CD4-positive, alpha-beta T cell treated with Interleukin-2 at 100 ng/mL for 4 hours (primary cell): ENCODE measurements around the gene RALGPS2.

ENCODE experiments used
- DNase-seq: peaks from one replicate; pipeline ENCODE4 v3.0.0-alpha.2; 2020; ENCODE audit warnings: low spot score

Gene RALGPS2, protein sequence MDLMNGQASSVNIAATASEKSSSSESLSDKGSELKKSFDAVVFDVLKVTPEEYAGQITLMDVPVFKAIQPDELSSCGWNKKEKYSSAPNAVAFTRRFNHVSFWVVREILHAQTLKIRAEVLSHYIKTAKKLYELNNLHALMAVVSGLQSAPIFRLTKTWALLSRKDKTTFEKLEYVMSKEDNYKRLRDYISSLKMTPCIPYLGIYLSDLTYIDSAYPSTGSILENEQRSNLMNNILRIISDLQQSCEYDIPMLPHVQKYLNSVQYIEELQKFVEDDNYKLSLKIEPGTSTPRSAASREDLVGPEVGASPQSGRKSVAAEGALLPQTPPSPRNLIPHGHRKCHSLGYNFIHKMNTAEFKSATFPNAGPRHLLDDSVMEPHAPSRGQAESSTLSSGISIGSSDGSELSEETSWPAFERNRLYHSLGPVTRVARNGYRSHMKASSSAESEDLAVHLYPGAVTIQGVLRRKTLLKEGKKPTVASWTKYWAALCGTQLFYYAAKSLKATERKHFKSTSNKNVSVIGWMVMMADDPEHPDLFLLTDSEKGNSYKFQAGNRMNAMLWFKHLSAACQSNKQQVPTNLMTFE

DNA sequence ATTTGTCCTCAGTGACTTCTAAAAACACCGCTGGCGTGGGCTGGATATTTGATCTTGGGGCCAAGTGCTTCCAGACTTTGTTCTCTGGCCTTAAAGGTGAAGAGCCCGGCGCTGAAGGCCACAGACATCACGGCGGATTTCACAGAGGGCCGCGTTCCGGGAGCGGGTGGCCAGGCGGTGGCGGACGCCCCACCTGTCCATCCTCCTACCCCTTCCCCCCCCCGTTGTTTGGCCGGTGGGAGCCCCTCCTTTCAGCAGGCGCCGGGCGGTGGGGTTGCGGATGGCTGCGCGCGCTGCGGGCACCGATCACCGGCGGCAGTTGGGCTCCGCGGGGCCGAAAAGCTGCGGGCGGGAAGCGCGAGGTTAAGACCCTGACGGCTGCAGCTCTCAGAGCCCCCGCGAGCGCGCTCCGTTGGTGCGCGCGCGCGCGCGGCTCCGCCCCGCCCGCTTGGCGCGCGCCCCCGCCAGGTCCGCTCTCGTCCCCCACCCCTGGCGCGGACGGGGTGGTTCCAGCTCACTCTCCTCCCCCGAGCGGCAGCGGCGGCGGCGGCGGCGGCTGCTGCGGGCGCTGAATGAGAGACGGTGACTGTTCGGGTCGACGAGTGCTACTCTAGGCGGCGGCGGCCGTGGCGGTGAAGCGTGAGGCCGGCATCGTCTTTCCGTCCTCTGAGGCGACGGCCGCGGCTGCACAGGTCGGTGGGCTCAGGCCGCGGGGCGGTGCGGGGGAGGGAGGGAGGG lies at the start of gene RALGPS2:
Gene RALGPS2, plus strand, starts transcription at position 517 of the 738 bp plus-strand sequence. CDS start 51,521 bp downstream, outside the sequence.
- DNase-seq = peak; percentile 56

DNA sequence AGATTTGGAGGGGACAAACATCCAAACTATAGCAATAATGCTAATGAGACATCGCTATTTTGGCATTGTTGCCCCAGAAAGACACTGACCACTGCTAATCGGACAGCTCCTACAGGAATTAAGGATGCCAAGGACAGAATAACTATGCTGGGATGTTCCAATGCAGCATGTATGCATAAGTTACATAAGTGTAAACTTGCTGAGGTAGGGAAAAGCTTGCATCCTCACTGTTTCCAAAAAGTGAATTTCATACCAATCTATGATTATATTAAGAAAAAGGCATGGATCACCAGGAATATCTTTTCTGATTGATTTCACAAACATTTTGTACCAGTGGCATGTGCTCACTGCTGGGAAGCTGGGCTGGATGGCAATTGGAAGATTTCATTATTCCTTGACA lies 45.8 kb upstream of the RALGPS2 start:
- DNase-seq = no peak

DNA sequence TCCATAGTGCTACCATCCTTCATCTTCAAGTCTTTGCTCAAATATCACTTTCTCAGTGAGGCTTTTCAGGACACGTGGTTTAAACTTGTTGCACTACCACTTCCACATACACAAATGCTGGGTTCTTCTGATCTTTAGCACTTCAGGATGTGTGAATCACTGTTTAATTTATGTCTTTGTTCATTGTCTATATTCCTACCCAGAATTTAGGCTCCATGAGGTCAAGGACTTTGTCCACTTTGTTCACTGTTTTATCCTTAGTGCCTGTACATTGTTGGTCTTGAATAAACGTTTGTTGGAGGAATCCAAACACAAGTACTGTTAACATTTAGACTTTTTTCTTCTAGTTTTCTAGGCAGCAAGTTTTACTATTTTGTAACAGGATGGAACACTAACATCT lies 42.6 kb upstream of the RALGPS2 start:
- DNase-seq = no peak

DNA sequence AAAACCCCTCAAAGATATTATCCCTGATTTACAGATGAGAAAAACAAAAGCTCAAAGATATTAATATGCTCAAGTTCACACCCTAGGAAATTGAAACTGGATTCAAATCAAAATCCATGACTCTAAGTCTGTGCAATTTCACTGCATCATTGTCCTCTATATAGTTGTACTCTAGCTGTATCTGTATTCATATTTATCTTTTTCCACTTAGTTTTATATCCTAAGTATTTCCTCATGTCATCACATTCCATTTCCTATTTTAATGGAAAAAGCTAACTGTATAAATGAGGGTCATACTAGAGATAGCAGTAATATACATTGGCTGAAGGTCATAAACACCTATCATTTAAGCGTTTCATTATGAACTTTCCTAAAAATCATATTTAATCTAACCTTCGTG lies 42.2 kb upstream of the RALGPS2 start:
- no peak for DNase-seq

DNA sequence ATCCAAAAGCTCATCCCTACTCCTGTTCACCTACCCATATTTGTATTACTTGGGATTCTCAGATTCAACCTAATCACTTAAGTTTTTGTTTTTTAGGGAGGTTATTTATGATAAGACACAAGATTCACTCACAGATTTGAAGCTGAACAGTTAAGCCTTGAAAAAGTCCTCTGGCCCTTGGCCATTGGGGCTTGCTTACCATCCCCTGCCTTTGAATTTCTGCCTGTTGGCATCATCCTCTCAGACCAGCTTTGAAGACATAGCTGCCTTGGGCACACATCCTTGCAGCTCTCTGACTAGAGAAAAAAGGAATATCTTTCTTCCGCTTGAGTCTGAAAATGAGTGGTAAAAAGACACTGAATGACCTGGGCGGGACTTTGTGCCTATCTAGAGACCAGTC lies 41.8 kb upstream of the RALGPS2 start:
- DNase-seq = no peak

DNA sequence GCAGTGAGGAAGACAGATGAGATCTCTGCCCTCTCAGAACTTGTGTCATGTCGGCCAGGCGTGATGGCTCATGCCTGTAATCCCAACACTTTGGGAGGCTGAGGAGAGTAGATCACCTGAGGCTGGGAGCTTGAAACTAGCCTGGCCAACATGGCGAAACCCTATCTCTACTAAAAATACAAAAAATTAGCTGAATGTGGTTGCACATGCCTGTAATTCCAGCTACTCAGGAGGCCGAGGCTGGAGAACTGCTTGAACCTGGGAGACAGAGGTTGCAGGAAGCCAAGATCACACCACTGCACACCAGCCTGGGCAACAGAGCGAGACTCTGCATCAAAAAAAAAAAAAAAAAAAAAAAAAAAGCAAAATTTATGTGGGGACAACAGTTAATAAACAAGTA lies 40.9 kb upstream of the RALGPS2 start:
- DNase-seq = no peak

DNA sequence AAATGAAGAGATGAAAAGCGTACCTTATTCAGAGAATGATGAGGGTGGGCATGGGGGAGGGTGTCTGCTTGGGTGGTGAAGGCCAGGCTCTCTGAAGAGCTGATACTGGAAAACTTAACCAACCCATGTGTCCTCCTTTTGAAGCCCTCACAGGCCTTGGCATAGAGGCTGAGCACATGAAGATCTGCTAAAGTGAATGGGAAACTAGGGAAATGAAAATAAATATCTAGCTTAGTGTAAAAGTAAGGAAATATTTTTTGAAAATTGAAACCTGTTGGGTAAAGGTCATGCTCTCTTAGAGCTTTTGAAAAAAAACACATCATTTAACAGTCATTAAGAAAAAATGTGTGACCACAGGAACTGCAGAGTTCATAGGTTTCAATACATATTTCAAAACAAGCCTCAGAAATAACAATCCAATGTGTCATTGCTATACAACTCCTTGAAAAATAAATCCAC lies 40.5 kb upstream of the RALGPS2 start:
- no peak for DNase-seq

DNA sequence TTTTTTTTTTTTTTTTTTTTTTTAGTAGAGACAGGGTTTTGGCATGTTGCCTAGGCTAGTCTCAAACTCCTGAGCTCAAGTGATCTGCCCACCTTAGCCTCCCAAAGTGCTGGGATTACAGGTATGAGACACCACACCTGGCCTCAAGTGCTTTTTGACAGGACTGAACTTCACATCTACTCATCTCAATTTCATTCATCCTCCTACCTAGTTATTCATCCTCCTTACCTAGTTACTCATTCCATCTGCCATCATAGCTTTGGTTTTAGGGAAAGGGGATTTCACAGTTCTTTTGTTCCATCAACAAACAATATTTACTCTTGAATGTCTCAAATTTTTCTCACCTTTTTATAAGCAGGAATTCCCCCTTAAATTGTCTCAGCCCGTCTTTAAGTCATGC lies 38.6 kb upstream of the RALGPS2 start:
- no peak for DNase-seq

DNA sequence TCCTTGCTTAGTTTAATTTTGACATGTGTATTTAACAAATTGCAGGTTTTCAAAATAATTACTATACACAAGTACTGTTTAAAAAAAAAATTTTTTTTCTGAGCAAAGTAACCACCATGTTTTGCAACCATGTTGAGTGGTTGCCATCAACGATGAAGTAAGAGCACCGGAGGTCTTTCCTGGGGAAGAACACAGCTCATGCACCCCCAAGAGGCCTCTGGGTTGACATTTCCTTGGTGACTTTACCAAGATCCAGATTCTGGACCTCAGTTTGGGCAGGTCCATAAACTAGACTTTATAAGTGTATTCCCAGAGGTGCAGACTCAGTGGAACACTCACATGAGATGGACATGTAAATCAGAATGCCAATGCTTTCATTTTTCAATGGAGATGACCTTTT lies 36.8 kb upstream of the RALGPS2 start:
- no peak for DNase-seq

DNA sequence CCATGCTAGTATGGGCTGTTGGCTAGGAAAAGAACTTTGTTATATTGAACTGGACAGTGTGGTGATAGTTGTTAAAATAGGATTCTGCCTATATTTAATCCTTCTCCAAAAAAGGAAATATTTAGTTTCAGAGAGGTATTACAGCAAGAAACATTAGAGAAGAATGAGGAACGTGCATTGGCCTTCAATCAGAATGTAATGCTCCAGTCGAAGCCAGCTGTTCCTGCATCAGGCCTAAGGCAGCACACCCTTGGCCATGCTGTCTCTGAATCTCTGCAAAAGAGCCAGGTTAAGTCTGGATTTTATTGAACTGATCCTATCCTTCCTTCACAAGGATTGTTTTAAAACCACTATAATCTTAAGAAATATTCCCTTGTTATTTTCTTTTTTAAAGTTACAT lies 35.3 kb upstream of the RALGPS2 start:
- DNase-seq = no peak

DNA sequence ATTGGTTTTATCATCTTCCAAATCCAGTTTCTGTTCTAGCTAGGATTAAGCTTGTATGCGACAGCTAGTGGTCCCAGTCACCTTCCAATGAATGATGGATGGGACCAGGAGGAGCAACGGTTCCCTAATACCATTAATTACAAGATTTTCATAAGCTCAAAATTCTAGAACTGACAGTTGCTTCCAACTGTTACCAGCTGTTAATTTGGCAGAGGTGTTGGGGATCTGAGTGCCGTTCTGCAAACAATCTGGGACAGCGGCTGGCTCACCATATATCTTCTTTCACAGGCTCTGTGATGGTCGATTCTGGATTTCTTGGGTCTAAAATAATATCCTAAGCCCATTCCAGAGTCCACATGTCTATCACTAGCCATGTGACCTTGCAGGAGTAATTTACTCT lies 34.5 kb upstream of the RALGPS2 start:
- DNase-seq = no peak

DNA sequence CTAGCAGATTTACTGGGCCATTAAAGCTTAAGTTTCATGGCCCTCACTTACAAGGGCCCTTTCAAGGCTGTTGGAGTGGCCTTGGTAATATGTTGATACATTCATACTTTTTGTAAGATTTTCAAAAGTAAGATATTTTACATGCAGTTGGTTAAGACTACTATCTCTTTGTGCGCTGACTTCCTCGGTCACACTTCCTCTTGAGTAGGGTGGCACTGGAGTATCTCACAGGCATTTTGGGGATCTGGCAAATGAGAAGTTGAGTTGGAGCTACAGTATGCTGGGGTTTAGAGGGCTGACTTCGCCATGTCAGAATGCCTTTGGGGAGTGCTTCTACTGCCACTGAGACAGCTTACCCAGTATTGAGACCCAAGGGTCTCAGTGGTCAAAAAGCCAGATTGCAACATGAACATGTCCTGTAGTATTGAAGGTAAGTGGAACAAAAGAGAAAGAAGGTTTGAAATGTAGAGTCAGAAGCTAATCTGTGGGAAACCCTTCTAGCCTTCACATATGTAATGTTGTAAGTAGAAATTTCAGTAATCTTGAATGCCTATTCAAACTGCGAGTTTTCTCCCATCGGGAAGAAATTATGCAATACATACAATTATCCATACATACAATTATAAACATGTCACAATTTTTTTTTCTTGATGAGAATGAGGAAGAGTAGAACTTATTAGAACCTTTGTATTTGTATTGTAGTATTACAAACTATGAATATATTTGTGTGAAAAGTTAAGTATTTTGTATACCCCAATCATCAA lies 32.3 kb upstream of the RALGPS2 start:
- DNase-seq = no peak

DNA sequence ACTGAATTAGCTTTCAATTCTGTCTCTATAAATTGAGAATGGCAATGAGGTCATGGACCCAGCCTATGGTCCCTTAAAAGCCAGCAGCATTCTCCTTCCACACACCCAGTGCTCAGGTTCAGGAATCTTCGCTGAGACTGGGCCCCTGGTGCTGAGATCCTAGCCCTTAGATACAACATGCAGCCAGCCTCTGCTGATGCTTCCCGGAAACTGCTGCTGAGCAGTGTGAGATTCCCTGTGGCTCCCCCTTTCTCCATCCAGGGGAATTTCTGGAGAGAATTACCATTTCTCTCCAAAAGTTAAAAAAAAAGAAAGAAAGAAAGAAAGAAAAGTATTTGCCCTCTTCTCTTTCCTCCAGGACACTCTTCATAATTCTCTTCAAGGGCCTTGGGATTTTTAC lies 31.7 kb upstream of the RALGPS2 start:
- DNase-seq = no peak

DNA sequence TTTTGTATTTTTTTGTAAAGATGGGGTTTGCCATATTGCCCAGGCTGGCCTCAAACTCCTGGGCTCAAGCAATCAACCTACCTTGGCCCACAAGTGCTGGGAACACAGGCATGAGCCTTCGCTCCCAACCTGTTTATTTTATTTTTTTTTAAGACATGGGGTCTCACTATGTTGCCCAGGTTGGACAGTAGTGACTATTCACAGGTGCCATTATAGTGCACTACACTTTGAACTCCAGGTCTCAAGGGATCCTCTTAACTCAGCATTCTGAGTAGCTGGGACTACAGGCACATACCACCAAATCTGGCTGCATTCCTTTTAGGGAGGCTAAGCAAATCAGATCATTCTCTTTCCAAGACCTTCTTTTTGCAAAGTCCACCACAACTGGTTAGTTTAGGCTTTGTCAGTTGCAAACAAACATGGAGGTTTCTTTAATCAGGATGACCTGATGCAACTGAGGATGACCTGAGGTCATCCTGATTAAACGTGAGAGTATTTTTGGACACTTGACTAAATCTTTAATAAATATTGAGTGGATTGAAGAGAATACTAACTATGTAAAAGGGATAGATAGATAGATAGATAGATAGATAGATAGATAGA lies 30.0 kb upstream of the RALGPS2 start:
- DNase-seq = no peak

DNA sequence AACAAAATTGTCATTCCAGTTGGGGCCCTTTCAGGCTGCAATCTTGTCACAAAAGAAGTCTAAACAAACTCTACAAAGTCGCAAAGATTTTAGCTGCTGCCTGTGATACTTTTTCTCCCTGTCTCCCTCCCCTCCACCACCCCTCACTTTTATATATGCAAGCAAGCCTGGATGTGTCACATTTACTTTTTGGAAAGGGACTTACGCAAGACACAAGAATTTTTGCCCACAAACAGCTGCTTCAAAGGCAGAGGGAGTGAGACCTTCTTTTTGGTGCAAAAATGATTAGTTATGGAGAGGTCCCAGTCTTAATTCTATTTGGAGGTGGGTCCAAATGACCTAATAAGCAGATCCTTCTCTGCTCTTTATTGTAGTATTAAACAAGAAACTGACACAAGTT lies 22.9 kb upstream of the RALGPS2 start:
- DNase-seq = no peak

DNA sequence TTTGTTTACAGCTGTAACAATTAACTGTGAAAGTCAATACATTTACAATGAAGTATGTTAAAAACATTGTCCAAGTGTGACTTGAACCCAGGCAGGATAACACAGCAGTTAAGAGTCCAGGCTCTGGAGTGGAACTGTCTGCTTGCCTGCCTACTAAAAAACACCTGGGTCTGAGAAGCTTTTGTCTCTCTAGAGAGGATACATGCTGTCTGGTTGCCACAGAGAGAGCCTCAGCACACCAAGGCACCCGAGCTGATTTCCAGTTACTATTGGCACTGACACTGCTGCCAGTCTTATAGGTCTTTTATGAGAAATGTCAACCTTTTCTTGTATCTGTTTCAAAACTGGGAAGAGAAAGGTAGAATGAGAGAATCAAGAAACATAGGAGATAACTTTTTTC lies 20.2 kb upstream of the RALGPS2 start:
- DNase-seq = no peak

DNA sequence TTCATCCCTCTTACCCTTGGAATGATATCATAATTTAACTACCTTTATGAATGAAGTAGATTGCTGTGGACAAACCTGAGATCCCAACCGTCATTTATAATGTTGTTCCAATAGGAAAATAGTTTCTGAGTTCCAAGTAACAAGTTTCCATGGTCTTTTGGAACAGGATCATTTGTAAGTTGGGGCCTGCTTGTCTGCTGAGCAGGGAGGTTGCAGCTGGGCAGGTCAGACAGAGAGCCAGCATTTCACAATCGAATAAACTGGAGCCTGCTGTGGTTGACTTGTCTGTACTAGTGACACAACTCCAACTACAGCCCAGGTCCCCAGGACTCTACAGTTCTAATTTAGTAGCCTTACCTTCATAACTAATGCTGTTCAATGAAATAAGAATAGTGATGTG lies 18.6 kb upstream of the RALGPS2 start:
- DNase-seq = no peak

DNA sequence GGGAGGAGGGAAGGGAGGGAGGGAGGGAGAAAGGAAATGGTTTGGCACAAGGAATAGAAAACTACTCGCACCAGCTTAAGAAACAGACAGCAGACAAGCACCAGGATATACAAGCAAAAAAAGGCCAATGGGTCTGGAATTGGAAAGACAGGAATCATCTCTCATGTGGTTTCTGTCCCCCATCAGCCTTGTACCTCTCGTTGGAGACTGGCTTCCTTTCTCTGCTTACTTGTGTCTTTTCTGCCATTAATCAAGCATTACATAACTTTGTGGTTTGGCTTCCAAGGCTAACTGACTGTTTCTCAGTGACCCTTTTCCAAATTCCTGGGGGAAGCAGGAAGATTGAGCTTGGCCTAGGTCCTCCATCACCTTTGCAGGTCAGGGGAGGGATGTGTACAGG lies 11.8 kb upstream of the RALGPS2 start:
- no peak for DNase-seq

DNA sequence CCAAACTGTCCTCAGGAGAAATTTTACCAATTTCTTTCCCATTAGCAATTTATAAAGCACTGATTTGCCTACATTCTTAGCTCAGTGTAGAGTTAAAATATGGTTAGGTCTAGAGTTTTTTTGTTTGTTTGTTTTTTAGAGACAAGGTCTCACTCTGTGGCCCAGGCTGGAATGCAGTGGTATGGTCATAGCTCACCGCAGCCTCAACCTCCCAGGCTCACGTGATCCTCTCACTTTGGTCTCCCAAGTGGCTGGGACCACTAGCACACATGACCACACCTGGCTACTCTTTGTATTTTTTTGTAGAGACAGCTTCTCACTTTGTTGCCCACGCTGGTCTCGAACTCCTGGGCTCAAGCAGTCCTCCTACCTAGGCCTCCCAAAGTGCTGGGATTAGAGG lies 10.6 kb upstream of the RALGPS2 start:
- DNase-seq = no peak

DNA sequence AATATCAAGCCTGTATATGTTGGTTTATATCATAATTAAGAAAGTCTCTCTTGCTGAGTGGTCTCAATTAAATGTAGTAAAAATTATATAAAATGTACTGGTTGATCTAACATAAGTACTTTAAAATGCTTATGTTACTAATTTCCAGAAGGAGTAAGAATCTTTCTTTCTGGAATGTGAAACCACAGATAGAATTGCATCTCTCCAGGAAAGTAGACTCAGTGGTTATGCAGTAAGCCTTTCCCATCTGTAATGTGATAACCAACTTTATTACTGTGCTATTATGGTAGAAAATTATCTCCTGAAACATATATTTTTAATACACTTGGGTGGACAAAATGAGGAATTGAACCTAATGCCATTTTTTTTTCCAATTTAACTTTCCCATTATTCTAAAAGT lies 8.9 kb upstream of the RALGPS2 start:
- no peak for DNase-seq

DNA sequence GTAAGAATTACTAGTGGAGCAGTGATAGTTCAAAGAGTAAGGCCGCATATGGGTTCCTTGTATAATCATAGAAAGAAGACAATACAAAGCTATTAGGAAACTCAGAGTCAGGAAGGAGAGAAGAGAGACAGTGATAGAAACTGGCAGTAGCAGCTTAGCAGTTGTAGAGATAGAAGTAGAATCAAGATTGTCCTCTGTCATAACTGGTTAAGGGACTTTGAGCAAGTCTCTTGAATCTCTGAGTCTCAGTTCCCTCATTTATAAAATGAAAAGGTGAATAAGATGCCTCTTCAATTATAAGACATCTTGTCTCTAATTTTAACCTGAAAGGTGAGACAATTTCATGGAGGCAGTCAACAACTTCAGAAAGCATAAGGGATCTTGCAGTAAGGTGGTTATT lies 6.5 kb upstream of the RALGPS2 start:
- no peak for DNase-seq

DNA sequence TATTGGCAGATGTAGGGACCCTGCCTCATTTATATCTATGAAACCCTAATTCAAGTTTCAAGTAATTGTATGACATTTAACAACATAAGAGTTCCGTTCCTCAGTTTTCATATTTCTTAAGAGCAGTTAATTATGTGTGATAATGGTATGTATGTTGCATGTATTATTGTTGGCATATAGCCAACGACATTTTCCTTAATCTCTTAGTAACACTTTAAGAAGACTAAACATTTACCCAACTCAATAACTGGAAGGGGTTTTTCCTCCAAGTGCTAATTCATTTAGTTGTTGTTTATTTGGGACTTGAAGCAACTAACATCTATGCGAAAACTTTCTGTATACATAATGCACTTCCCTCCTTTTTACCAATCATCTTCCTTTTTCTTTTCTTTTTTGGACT lies 1.5 kb upstream of the RALGPS2 start:
- no peak for DNase-seq
